ENCODE results near the gene RSRC1.

DNA sequence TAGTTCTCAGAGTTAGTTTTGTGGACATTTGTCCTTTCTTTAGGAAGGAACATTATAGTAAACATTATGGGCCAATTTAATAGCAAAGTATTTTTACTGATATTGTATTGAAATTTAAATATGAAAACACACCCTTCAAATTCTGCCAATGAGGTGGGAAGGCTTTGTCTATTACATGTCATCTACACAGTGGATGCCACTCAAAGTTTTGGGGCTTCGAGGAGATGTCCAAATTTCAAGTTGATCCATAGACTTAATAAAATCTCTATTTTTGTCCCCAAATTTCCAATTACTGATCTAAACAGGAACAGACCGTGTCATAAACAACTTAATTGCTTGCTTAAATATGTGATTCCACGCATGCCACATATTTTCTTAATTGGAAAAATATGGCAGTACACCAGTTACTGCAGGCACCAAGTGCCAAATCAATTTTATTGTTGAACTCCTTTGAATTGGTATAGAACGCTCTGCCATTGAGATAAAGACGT is 5.4 kb upstream of the RSRC1 start:
- TF ChIP-seq, protein P1, sequence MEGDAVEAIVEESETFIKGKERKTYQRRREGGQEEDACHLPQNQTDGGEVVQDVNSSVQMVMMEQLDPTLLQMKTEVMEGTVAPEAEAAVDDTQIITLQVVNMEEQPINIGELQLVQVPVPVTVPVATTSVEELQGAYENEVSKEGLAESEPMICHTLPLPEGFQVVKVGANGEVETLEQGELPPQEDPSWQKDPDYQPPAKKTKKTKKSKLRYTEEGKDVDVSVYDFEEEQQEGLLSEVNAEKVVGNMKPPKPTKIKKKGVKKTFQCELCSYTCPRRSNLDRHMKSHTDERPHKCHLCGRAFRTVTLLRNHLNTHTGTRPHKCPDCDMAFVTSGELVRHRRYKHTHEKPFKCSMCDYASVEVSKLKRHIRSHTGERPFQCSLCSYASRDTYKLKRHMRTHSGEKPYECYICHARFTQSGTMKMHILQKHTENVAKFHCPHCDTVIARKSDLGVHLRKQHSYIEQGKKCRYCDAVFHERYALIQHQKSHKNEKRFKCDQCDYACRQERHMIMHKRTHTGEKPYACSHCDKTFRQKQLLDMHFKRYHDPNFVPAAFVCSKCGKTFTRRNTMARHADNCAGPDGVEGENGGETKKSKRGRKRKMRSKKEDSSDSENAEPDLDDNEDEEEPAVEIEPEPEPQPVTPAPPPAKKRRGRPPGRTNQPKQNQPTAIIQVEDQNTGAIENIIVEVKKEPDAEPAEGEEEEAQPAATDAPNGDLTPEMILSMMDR (IDR thresholded peaks at IDR 0.05; ENCODE audit: insufficient read depth, low read length, poor library complexity, severe bottlenecking): no peak
- no peak for TF ChIP-seq EZH2phosphoT487 (conservative IDR thresholded peaks at IDR 0.05; ENCODE audit: low read length)

All from SU-DHL-6 (cell line).